Measurements from ENCODE around the gene PTGR2.

DNA sequence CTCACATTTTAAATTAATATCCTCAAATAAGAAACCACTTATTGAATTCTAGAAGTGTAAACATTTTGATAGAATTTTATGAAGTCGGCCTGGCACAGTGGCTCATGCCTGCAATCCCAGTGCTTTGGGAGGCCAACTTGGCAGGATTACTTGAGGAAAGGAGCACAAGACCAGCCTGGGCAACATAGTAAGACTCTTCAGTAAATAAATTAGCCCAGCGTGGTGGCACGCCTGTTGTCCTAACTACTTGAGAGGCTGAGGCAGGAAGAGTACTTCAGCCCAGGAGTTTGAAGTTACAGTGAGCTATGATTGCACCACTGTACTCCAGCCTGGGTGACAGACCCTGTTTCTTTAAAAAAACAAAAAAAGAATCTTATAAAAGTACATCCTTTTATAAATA, 26.2 kb downstream of the PTGR2 start:
- TF ChIP-seq TAF1 (IDR thresholded peaks at IDR 0.05; ENCODE audit: borderline replicate concordance, insufficient read depth, low read length) (no peak), SIN3A (IDR thresholded peaks at IDR 0.05; ENCODE audit: borderline replicate concordance, insufficient read depth, low read length) (no peak)

All from PFSK-1 (cell line).